H9 (cell line): ENCODE data around the gene CNN3. TPM values are rescaled to one million over a fixed set of nuclear protein-coding genes. Genes with fewer than 3 reads are reported as not detected.

Source experiments
- DNase-seq: peaks from one replicate; pipeline ENCODE4 v3.0.0-alpha.2; 2017
- H2AFZ ChIP-seq: one replicate; pipeline ENCODE4 v1.6.1; 2013; ENCODE audit warnings: mild to moderate bottlenecking, low read length, control low read depth, moderate library complexity
- H2AK5ac ChIP-seq: 2 replicates; pipeline ENCODE4 v1.6.1; 2013; ENCODE audit warnings: low read length, control low read depth, mixed read lengths; ENCODE audit not compliant: insufficient read length
- H2BK120ac ChIP-seq: one replicate; pipeline ENCODE4 v1.6.1; 2013; ENCODE audit warnings: low read depth, mild to moderate bottlenecking, low read length, control low read depth, inconsistent platforms; ENCODE audit not compliant: poor library complexity, severe bottlenecking
- H2BK12ac ChIP-seq: 2 replicates; pipeline ENCODE4 v1.6.1; 2013; ENCODE audit warnings: low read length, control low read depth, mixed read lengths, low read depth; ENCODE audit not compliant: insufficient read length
- H2BK15ac ChIP-seq: 2 replicates; pipeline ENCODE4 v1.6.1; 2013; ENCODE audit warnings: low read depth, low read length, control low read depth
- H2BK20ac ChIP-seq: one replicate; pipeline ENCODE4 v1.6.1; 2013; ENCODE audit warnings: low read depth, mild to moderate bottlenecking, low read length, control low read depth, inconsistent platforms; ENCODE audit not compliant: poor library complexity, severe bottlenecking
- H2BK5ac ChIP-seq: 2 replicates; pipeline ENCODE4 v1.6.1; 2013; ENCODE audit warnings: low read length, control low read depth, mixed read lengths; ENCODE audit not compliant: insufficient read length
- H3K14ac ChIP-seq: 2 replicates; pipeline ENCODE4 v1.6.1; 2013; ENCODE audit warnings: low read length, control low read depth; ENCODE audit not compliant: insufficient read depth
- H3K18ac ChIP-seq: 2 replicates; pipeline ENCODE4 v1.6.1; 2013; ENCODE audit warnings: low read depth, mild to moderate bottlenecking, mixed read lengths, low read length, control low read depth; ENCODE audit not compliant: insufficient read length
- H3K23ac ChIP-seq: 2 replicates; pipeline ENCODE4 v1.6.1; 2013; ENCODE audit warnings: low read length, control low read depth, mixed read lengths, low read depth; ENCODE audit not compliant: insufficient read length
- H3K23me2 ChIP-seq: 2 replicates; pipeline ENCODE4 v1.6.1; 2013; ENCODE audit warnings: low read depth, mild to moderate bottlenecking, mixed read lengths, low read length, control low read depth; ENCODE audit not compliant: insufficient read length, poor library complexity, severe bottlenecking
- H3K27ac ChIP-seq: 2 replicates; pipeline ENCODE4 v1.5.1; 2013; ENCODE audit warnings: low read length, control low read depth, mixed read lengths, low read depth; ENCODE audit not compliant: insufficient read length
- H3K27me3 ChIP-seq: 2 replicates; pipeline ENCODE4 v1.6.1; 2013; ENCODE audit warnings: low read length, control low read depth, inconsistent platforms; ENCODE audit not compliant: insufficient read depth
- H3K4ac ChIP-seq: 2 replicates; pipeline ENCODE4 v1.6.1; 2013; ENCODE audit warnings: low read depth, mild to moderate bottlenecking, control low read depth, inconsistent platforms, low read length, moderate library complexity
- H3K4me1 ChIP-seq: 2 replicates; pipeline ENCODE4 v1.6.1; 2013; ENCODE audit warnings: low read length, control low read depth, inconsistent platforms; ENCODE audit not compliant: insufficient read depth
- H3K4me2 ChIP-seq: 2 replicates; pipeline ENCODE4 v1.6.1; 2013; ENCODE audit warnings: low read length, control low read depth, mixed read lengths; ENCODE audit not compliant: insufficient read length, insufficient read depth
- H3K56ac ChIP-seq: 2 replicates; pipeline ENCODE4 v1.6.1; 2013; ENCODE audit warnings: low read depth, mild to moderate bottlenecking, mixed read lengths, low read length, control low read depth; ENCODE audit not compliant: insufficient read length
- H3K79me1 ChIP-seq: 2 replicates; pipeline ENCODE4 v1.6.1; 2013; ENCODE audit warnings: low read depth, mild to moderate bottlenecking, moderate library complexity, low read length, control low read depth, inconsistent platforms; ENCODE audit not compliant: insufficient read depth, poor library complexity, severe bottlenecking
- H3K79me2 ChIP-seq: 2 replicates; pipeline ENCODE4 v1.6.1; 2013; ENCODE audit warnings: low read length, control low read depth, inconsistent platforms; ENCODE audit not compliant: insufficient read depth
- H3K9ac ChIP-seq: 2 replicates; pipeline ENCODE4 v1.6.1; 2013; ENCODE audit warnings: low read length, control low read depth, mixed read lengths; ENCODE audit not compliant: insufficient read length; ENCODE audit errors: extremely low read depth
- H3K9me3 ChIP-seq: one replicate; pipeline ENCODE4 v1.6.1; 2013; ENCODE audit warnings: low read depth, low read length, inconsistent platforms; ENCODE audit not compliant: control insufficient read depth
- H3T11ph ChIP-seq: one replicate; pipeline ENCODE4 v1.6.1; 2013; ENCODE audit warnings: mild to moderate bottlenecking, low read length, control low read depth, inconsistent platforms
- H4K20me1 ChIP-seq: one replicate; pipeline ENCODE4 v1.6.1; 2013; ENCODE audit not compliant: control insufficient read depth, insufficient read length, insufficient read depth
- H4K5ac ChIP-seq: 2 replicates; pipeline ENCODE4 v1.6.1; 2013; ENCODE audit warnings: low read depth, mild to moderate bottlenecking, mixed read lengths, low read length, control low read depth; ENCODE audit not compliant: insufficient read length
- H4K8ac ChIP-seq: replicated peaks from 2 replicates; pipeline ENCODE4 v1.6.1; 2013; ENCODE audit warnings: low read length, control low read depth, mixed read lengths, low read depth; ENCODE audit not compliant: insufficient read length
- H4K91ac ChIP-seq: 2 replicates; pipeline ENCODE4 v1.6.1; 2013; ENCODE audit warnings: low read depth, mild to moderate bottlenecking, moderate library complexity, mixed read lengths, low read length, control low read depth; ENCODE audit not compliant: insufficient read length
- H3K27ac Mint-ChIP-seq, 3 experiments: 2 replicates in 2 of 3; 3 replicates in 1 of 3; pipeline ENCODE4 v1.8.0; 2020 to 2021; ENCODE audit warnings: mixed read lengths in 3 of 3, mild to moderate bottlenecking in 1 of 3, moderate library complexity in 1 of 3
- H3K27me3 Mint-ChIP-seq: 2 replicates; pipeline ENCODE4 v1.8.0; 2021; ENCODE audit warnings: low read depth, mild to moderate bottlenecking, moderate library complexity, mixed read lengths
- H3K36me3 Mint-ChIP-seq, 3 experiments: 2 replicates in 2 of 3; 3 replicates in 1 of 3; pipeline ENCODE4 v1.8.0; 2020 to 2021; ENCODE audit warnings: low read depth in 3 of 3, mixed read lengths in 3 of 3; ENCODE audit not compliant: insufficient read depth in 1 of 3
- H3K4me1 Mint-ChIP-seq, 2 experiments: 2 replicates each; pipeline ENCODE4 v1.8.0; 2020; ENCODE audit warnings: mixed read lengths in 2 of 2
- H3K4me3 Mint-ChIP-seq, 2 experiments: 2 replicates in 1 of 2; 3 replicates in 1 of 2; pipeline ENCODE4 v1.8.0; 2020 to 2021; ENCODE audit warnings: mild to moderate bottlenecking in 2 of 2, mixed read lengths in 2 of 2, moderate library complexity in 1 of 2
- H3K9me3 Mint-ChIP-seq, 2 experiments: 2 replicates in 1 of 2; 3 replicates in 1 of 2; pipeline ENCODE4 v1.8.0; 2020; ENCODE audit warnings: mild to moderate bottlenecking in 2 of 2, mixed read lengths in 2 of 2, moderate library complexity in 1 of 2
- WGBS: extraction: QIAGEN DNeasy Blood & Tissue Kit; methylation state at CpG from one replicate; pipeline ENCODE4 v1.1.7; 2013; ENCODE audit warnings: missing lambda C conversion rate, low lambda C conversion rate, mixed read lengths; ENCODE audit not compliant: insufficient read length; ENCODE audit errors: extremely low coverage; 5-methylcytosine and 5-hydroxymethylcytosine counted together
- total RNA-seq: library from RNA; stranded (reverse); gene quantifications from 2 replicates; pipeline ENCODE4 v1.2.1, GENCODE V29; 2021
- TF ChIP-seq, protein P1 (sequence below): fragments of 200-600 bp; sonication (generic); conservative IDR thresholded peaks from 3 replicates; pipeline ENCODE4 v1.8.0; 2021; ENCODE audit warnings: antibody characterized with exemption, mild to moderate bottlenecking

The CNN3 gene
- total RNA-seq, 1 experiment from 2014 or later = 279 TPM

DNA sequence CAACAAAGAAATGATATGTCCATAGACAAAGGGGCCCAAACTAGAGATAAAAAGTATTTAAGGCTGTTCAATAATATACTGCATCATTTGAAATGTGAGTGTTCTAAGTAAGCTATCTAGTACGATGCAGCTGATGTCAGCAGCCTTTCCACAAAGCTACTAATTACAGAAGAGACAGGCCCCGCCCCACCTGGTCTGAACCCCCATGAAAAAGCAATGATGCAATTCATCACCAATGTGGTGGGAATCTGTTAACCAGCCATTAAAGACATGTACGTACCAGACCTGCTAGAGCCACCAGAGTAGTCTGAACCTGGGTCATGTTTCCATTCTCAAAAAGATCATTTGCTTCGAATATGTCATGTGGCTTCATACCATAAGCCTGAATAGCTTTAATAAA is 25.1 kb downstream of the CNN3 start:
- Histone ChIP-seq H3K27me3 (no peaks in the 10 kb centered on the region), H3T11ph (no peak overlapping the region), H2BK120ac (no peak overlapping the region), H4K20me1 (no peaks in the 10 kb centered on the region), H3K79me1 (peaks cover 9% of the 10 kb centered on the region), H4K91ac (no peak overlapping the region), H3K9me3 (no peaks in the 10 kb centered on the region), H3K18ac (no peak overlapping the region), H3K4ac (no peak overlapping the region), H2BK20ac (no peak overlapping the region), H2BK12ac (no peak overlapping the region), H3K23me2 (no peaks in the 10 kb centered on the region), H4K8ac (no peak overlapping the region), H3K14ac (no peak overlapping the region), H3K23ac (no peak overlapping the region), H4K5ac (no peak overlapping the region), H2AFZ (no peak overlapping the region), H2BK15ac (no peak overlapping the region), H3K4me2 (no peak overlapping the region), H3K56ac (no peak overlapping the region), H3K79me2 (peaks cover 16% of the 10 kb centered on the region; the same call in 1 of the 2 replicates), H2AK5ac (no peak overlapping the region), H3K9ac (no peak overlapping the region), H3K27ac (no peak overlapping the region), H3K4me1 (no peaks in the 10 kb centered on the region), H2BK5ac (no peak overlapping the region)
- H3K27ac Mint-ChIP-seq = no peak overlapping the region
- peaks cover 7% of the 10 kb centered on the region in 2 experiments for H3K4me1 Mint-ChIP-seq
- WGBS = no CpG with 5 or more reads among the region's 4 CpGs
- peaks cover 15 to 62% (median 59%) of the 10 kb centered on the region in 3 experiments for H3K36me3 Mint-ChIP-seq
- no peaks in the 10 kb centered on the region for H3K9me3 Mint-ChIP-seq
- no peak overlapping the region for H3K4me3 Mint-ChIP-seq
- no peak for DNase-seq
- TF ChIP-seq, protein P1, sequence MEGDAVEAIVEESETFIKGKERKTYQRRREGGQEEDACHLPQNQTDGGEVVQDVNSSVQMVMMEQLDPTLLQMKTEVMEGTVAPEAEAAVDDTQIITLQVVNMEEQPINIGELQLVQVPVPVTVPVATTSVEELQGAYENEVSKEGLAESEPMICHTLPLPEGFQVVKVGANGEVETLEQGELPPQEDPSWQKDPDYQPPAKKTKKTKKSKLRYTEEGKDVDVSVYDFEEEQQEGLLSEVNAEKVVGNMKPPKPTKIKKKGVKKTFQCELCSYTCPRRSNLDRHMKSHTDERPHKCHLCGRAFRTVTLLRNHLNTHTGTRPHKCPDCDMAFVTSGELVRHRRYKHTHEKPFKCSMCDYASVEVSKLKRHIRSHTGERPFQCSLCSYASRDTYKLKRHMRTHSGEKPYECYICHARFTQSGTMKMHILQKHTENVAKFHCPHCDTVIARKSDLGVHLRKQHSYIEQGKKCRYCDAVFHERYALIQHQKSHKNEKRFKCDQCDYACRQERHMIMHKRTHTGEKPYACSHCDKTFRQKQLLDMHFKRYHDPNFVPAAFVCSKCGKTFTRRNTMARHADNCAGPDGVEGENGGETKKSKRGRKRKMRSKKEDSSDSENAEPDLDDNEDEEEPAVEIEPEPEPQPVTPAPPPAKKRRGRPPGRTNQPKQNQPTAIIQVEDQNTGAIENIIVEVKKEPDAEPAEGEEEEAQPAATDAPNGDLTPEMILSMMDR = no peak
- no peaks in the 10 kb centered on the region for H3K27me3 Mint-ChIP-seq
